ENCODE results near the gene RGS9.

- TF ChIP-seq CTCF (IDR thresholded peaks at IDR 0.05) (no peak), EP300 (IDR thresholded peaks at IDR 0.05) (no peak), POLR2A (IDR thresholded peaks at IDR 0.05; ENCODE audit: low read depth) (no peak)
Observed at GRCh38 chr17:65130832-65131231, 6.3 kb upstream of the RGS9 start.

All from esophagus muscularis mucosa (tissue), 4 donors.